Activated T-helper 1 cell treated with anti-CD3 and anti-CD28 coated beads, Interleukin-12 subunit alpha, Interleukin-12 subunit beta, Interleukin-2, Interleukin-4 antibody, amounts not matched to agents 30 ng/mL and 10 ng/mL and 1 ng/mL, durations not matched to agents 14 hours and 24 hours and 36 hours (primary cell): ENCODE measurements around the gene CHCHD6. TPM values are rescaled to one million over a fixed set of nuclear protein-coding genes. Genes with fewer than 3 reads are reported as not detected.

Experiments used
- DNase-seq: peaks from one replicate; pipeline ENCODE4 v3.0.0; 2021; ENCODE audit warnings: low spot score
- H3K27ac Mint-ChIP-seq: one replicate; pipeline ENCODE4 v1.8.0; 2021; ENCODE audit warnings: mild to moderate bottlenecking, mixed read lengths
- H3K27me3 Mint-ChIP-seq: one replicate; pipeline ENCODE4 v1.8.0; 2022; ENCODE audit warnings: mild to moderate bottlenecking, moderate library complexity, mixed read lengths; ENCODE audit not compliant: insufficient read depth
- H3K36me3 Mint-ChIP-seq: one replicate; pipeline ENCODE4 v1.8.0; 2021; ENCODE audit warnings: low read depth, mixed read lengths
- H3K4me1 Mint-ChIP-seq: one replicate; pipeline ENCODE4 v1.8.0; 2021; ENCODE audit warnings: low read depth, mixed read lengths
- H3K4me3 Mint-ChIP-seq: one replicate; pipeline ENCODE4 v1.8.0; 2021; ENCODE audit warnings: mild to moderate bottlenecking, moderate library complexity, mixed read lengths
- H3K9me3 Mint-ChIP-seq: one replicate; pipeline ENCODE4 v1.8.0; 2021; ENCODE audit warnings: mixed read lengths
- intact Hi-C: fragments of 100-400 bp; cut with micrococcal nuclease; formaldehyde crosslinking; loops from one replicate; pipeline ENCODE4 v1.15.1; 2024
- total RNA-seq: library from RNA; stranded (reverse); gene quantifications from 2 replicates; pipeline ENCODE4 v1.2.3, GENCODE V29; 2022

CHCHD6 gene
- total RNA-seq, 1 donor from 2014 or later = 17.5 TPM

DNA sequence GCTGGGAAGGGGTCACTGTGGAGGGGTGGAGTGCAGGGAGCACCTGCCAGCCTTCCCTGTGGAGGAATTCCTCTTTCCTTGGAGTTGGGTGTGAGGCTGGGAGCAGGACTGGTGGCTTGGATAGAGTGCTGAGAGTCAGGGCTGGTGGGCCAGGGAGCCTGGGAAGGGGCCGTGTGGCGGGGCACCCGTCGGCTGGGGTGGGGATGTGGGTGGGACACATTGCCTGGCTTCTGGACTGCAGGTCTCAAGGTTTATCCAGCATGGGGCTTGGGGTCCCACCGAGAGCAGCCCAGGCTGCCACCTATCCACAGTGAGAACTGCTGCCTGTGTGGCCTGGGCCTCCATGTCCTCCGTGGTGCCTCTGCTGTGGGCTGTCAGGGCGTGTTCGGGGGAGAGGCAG, 283.6 kb downstream of the CHCHD6 start:
- Mint-ChIP-seq H3K9me3 (no peaks in the 10 kb centered on the region), H3K27ac (no peak overlapping the region), H3K4me1 (no peaks in the 10 kb centered on the region), H3K36me3 (no peaks in the 10 kb centered on the region), H3K4me3 (no peak overlapping the region), H3K27me3 (no peaks in the 10 kb centered on the region)
- intact Hi-C loops = no loop called here
- DNase-seq = no peak

GRCh38 chr3:126988451-126989021, 284.5 kb downstream of the CHCHD6 start:
- Mint-ChIP-seq H3K4me3 (no peak overlapping the region), H3K4me1 (no peaks in the 10 kb centered on the region), H3K9me3 (no peaks in the 10 kb centered on the region), H3K27ac (no peak overlapping the region), H3K27me3 (no peaks in the 10 kb centered on the region), H3K36me3 (no peaks in the 10 kb centered on the region)
- no peak for DNase-seq
- intact Hi-C loops = no loop called here

DNA sequence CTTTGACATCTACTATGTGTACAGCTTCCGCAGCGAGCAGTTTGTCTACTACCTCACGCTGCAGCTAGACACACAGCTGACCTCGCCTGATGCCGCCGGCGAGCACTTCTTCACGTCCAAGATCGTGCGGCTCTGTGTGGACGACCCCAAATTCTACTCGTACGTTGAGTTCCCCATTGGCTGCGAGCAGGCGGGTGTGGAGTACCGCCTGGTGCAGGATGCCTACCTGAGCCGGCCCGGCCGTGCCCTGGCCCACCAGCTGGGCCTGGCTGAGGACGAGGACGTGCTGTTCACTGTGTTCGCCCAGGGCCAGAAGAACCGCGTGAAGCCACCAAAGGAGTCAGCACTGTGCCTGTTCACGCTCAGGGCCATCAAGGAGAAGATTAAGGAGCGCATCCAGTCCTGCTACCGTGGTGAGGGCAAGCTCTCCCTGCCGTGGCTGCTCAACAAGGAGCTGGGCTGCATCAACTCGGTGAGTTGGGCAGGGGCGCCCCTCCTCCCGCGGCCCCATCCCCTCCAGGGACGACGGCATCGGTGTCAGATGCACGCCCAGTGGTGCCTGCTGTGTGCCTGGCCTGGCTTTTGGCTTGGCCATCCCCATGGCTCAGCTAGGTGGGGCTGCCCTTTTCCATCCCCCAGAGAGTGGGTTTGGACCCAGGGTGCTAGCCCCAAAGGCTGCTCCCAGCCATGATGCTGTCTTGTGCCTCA, 285.4 kb downstream of the CHCHD6 start:
- Mint-ChIP-seq H3K36me3 (no peaks in the 10 kb centered on the region), H3K4me1 (no peaks in the 10 kb centered on the region), H3K4me3 (no peak overlapping the region), H3K9me3 (no peaks in the 10 kb centered on the region), H3K27ac (no peak overlapping the region), H3K27me3 (no peaks in the 10 kb centered on the region)
- intact Hi-C loops = no loop called here
- no peak for DNase-seq

DNA sequence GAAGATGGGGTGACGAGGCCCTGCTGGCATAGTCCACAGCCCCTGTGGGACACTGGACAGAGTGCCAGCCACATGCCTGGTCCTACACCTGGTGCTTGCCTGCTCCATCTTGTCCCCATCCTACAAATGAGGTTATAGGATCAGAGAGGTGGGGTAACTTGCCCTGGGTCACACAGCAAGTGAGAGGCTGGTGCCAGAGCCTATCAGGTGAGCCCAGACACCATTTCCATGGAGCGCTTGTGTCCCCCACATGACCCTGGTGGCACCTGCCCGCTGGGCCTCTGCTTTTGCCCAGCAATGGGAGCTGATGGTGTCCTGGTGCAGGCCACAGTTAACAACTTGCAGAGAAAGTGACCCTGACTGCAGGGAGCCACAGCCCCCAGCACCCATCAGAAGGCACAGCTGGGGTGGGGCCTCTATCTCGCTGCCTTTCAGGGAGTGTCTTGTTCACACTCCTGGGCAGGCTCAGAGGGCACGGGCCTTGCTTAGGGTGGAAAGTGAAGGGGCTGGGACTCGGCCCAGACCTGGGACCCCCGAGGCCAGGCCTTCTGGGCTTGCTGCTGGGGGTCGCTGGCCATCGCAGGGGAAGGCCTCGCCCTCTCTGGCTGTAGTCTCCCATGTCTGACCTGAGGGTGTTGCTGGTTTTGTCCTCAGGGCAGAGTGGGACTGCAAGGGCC, 286.1 kb downstream of the CHCHD6 start:
- Mint-ChIP-seq H3K9me3 (no peaks in the 10 kb centered on the region), H3K4me3 (no peak overlapping the region), H3K27me3 (no peaks in the 10 kb centered on the region), H3K4me1 (no peaks in the 10 kb centered on the region), H3K36me3 (no peaks in the 10 kb centered on the region), H3K27ac (no peak overlapping the region)
- DNase-seq = no peak
- intact Hi-C loops = no loop called here

- Mint-ChIP-seq H3K27ac (no peak overlapping the region), H3K36me3 (no peaks in the 10 kb centered on the region), H3K27me3 (no peaks in the 10 kb centered on the region), H3K9me3 (no peaks in the 10 kb centered on the region), H3K4me3 (no peak overlapping the region), H3K4me1 (no peaks in the 10 kb centered on the region)
- intact Hi-C loops = no loop called here
- no peak for DNase-seq
Observed at GRCh38 chr3:126990890-126991289, 286.9 kb downstream of the CHCHD6 start.

DNA sequence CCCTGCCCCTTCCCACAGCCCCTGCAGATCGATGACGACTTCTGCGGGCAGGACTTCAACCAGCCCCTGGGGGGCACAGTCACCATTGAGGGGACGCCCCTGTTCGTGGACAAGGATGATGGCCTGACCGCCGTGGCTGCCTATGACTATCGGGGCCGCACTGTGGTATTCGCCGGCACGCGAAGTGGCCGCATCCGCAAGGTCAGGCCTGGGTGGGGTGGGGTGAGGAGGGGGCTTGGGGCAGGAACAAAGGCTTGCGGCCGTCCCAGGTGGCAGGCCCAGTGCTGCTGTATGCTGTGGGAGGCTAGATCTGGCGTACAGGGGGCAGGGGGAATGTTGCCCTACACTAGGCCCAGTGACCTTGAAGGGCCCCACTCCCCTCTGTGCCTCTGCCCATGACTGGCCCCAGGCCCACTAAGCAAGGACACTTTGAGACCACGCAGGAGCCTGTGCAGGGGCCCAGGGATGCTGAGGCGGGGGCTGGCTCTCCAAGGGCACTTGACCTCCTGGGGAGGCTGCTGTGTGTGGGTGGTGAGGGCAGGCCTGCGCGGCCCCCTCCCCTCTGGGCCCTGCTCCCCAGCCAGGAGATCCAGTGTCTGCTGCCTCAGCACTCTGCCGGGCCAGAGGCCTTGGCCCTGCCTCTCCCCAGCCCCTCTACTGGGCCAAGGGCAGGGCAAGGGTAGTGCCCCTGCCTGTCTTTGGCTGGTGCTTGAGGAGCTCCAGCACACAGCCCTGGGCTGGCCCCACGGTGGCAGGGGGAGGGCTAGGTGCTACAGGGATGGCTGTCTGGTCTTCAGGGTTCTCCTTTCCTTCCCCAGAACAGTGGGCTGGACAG, 287.5 kb downstream of the CHCHD6 start:
- Mint-ChIP-seq H3K9me3 (no peaks in the 10 kb centered on the region), H3K36me3 (no peaks in the 10 kb centered on the region), H3K27ac (no peak overlapping the region), H3K27me3 (no peaks in the 10 kb centered on the region), H3K4me3 (no peak overlapping the region), H3K4me1 (no peaks in the 10 kb centered on the region)
- DNase-seq = no peak
- intact Hi-C loops = no loop called here

DNA sequence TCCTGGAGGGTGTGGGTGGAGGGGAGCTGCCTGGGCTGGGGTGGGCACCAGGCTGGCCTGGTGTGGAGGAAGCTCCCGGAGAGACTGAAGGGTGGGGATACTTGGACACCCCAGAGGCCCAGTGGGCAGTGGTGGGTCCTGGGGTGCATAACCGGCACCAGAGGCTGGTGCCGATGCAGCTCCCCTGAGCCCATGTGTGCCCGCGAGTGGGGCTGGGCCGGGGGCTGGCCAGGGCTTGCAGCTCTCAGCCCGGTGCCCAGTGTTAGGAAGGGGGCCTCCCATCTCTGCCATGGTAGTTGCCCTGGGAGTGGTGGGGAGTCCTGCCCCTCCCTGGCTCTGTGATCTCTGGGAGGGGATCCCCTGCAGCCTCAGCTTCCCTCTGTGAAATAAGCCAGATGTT, 288.2 kb downstream of the CHCHD6 start:
- intact Hi-C loops = no loop called here
- no peak for DNase-seq
- no peaks in the 10 kb centered on the region for H3K27me3 Mint-ChIP-seq
- no peak overlapping the region for H3K4me3 Mint-ChIP-seq
- no peaks in the 10 kb centered on the region for H3K36me3 Mint-ChIP-seq
- no peaks in the 10 kb centered on the region for H3K4me1 Mint-ChIP-seq
- H3K9me3 Mint-ChIP-seq = no peaks in the 10 kb centered on the region
- H3K27ac Mint-ChIP-seq = no peak overlapping the region

DNA sequence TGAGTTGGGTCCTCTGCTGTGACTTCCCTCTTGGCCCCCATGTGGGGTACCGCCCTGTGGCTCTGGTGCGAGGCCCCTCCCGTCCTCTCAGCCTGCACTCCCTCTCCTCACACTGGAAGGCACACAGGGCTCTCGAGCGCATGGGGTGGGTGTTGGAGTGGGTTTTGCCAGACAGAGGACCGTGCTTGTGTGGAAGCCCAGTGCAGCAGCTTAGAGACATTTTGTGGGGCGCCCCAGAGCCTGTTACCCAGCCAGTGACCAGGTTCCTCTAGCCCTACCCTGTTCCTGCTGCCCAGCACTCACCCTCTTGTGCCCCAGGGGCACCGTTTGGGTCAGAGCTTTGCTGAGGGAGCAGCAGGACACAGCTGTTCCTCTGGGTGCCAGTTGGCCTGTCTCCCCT, 288.7 kb downstream of the CHCHD6 start:
- Mint-ChIP-seq H3K36me3 (no peaks in the 10 kb centered on the region), H3K4me3 (no peak overlapping the region), H3K4me1 (no peaks in the 10 kb centered on the region), H3K27me3 (no peaks in the 10 kb centered on the region), H3K9me3 (no peaks in the 10 kb centered on the region), H3K27ac (no peak overlapping the region)
- intact Hi-C loops = no loop called here
- no peak for DNase-seq

DNA sequence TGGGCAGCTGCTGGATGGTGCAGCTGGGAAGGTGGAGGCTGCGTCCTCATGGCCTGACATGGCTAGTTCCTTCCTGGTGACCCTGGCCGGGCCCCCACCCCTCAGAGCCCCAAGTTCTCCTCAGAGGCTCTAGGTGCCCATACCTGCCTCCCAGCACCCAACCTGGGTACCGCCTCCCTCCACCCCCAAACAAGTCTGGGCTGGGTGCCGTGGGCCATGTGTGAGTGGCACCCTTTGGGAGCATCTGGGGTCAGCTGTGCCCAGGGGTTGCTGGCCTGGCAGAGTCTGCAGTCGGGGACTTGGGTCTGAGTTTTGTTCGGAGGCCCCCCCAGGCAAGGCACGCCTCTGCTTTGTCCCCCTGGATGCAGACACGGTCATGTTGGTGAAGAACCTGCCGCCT, 289.4 kb downstream of the CHCHD6 start:
- Mint-ChIP-seq H3K9me3 (no peaks in the 10 kb centered on the region), H3K27ac (no peak overlapping the region), H3K36me3 (no peaks in the 10 kb centered on the region), H3K4me1 (no peaks in the 10 kb centered on the region), H3K27me3 (no peaks in the 10 kb centered on the region), H3K4me3 (no peak overlapping the region)
- no peak for DNase-seq
- intact Hi-C loops = no loop called here

GRCh38 chr3:126994661-126995245, 290.7 kb downstream of the CHCHD6 start:
- no peaks in the 10 kb centered on the region for H3K27me3 Mint-ChIP-seq
- intact Hi-C loops = no loop called here
- no peak for DNase-seq
- no peaks in the 10 kb centered on the region for H3K9me3 Mint-ChIP-seq
- no peak overlapping the region for H3K27ac Mint-ChIP-seq
- H3K4me1 Mint-ChIP-seq = no peaks in the 10 kb centered on the region
- H3K36me3 Mint-ChIP-seq = no peaks in the 10 kb centered on the region
- H3K4me3 Mint-ChIP-seq = no peak overlapping the region

GRCh38 chr3:126995254-126995780, 291.3 kb downstream of the CHCHD6 start:
- Mint-ChIP-seq H3K27me3 (no peaks in the 10 kb centered on the region), H3K4me3 (no peak overlapping the region), H3K4me1 (no peaks in the 10 kb centered on the region), H3K36me3 (no peaks in the 10 kb centered on the region), H3K9me3 (no peaks in the 10 kb centered on the region), H3K27ac (no peak overlapping the region)
- no peak for DNase-seq
- intact Hi-C loops = no loop called here

- Mint-ChIP-seq H3K27me3 (no peaks in the 10 kb centered on the region), H3K9me3 (no peaks in the 10 kb centered on the region), H3K36me3 (no peaks in the 10 kb centered on the region), H3K27ac (no peak overlapping the region), H3K4me3 (no peak overlapping the region), H3K4me1 (no peaks in the 10 kb centered on the region)
- no peak for DNase-seq
- intact Hi-C loops = no loop called here
Observed at GRCh38 chr3:126995926-126996512, 292.0 kb downstream of the CHCHD6 start.
